Measurements from ENCODE around the gene MYCBPAP. TPM values are rescaled to one million over a fixed set of nuclear protein-coding genes. Genes with fewer than 3 reads are reported as not detected.

The MYCBPAP gene
- total and polyA plus RNA-seq, 2 donors from 2014 or later, result 0.72 to 2.9 TPM

GRCh38 chr17:50572541-50572940 lies 64.3 kb downstream of the MYCBPAP start:
- no peak overlapping the region for H3K27ac ChIP-seq (ENCODE audit: low read depth in 2 of 2, low read length in 2 of 2)
- TF ChIP-seq CTCF (IDR thresholded peaks at IDR 0.05; ENCODE audit: borderline replicate concordance, extremely low read depth, insufficient read depth), result no peak
- DNase-seq (no peak), FAIRE-seq (no peak)
- no peak overlapping the region for H3K4me3 ChIP-seq (ENCODE audit: low read length in 3 of 3)
- no peak overlapping the region for H3K9ac ChIP-seq (ENCODE audit: low read length in 3 of 3)
- H3K36me3 ChIP-seq (ENCODE audit: control insufficient read depth in 2 of 3, insufficient read depth in 3 of 3, low read length in 3 of 3), result peaks cover 0 to 2% (median 0%) of the 10 kb centered on the region in 3 donors
- intact Hi-C loops (cut with DNase I), result no loop called here
- no peaks in the 10 kb centered on the region for H3K4me1 ChIP-seq (ENCODE audit: control insufficient read depth in 2 of 3, insufficient read depth in 2 of 3, low read depth in 1 of 3, low read length in 3 of 3)
- H3K27me3 ChIP-seq (ENCODE audit: control insufficient read depth, insufficient read depth, low read length), result no peaks in the 10 kb centered on the region
- no peaks in the 10 kb centered on the region for H3K9me3 ChIP-seq (ENCODE audit: control insufficient read depth in 2 of 3, insufficient read depth in 1 of 3, low read length in 3 of 3)

- H3K4me3 ChIP-seq (ENCODE audit: low read length in 3 of 3), result no peak overlapping the region
- H3K9me3 ChIP-seq (ENCODE audit: control insufficient read depth in 2 of 3, insufficient read depth in 1 of 3, low read length in 3 of 3), result no peaks in the 10 kb centered on the region
- no peak for TF ChIP-seq CTCF (IDR thresholded peaks at IDR 0.05; ENCODE audit: borderline replicate concordance, extremely low read depth, insufficient read depth)
- H3K36me3 ChIP-seq (ENCODE audit: control insufficient read depth in 2 of 3, insufficient read depth in 3 of 3, low read length in 3 of 3), result peaks cover 0 to 2% (median 0%) of the 10 kb centered on the region in 3 donors
- no peaks in the 10 kb centered on the region for H3K27me3 ChIP-seq (ENCODE audit: control insufficient read depth, insufficient read depth, low read length)
- no peak for FAIRE-seq
- intact Hi-C loops (cut with DNase I), result no loop called here
- no peaks in the 10 kb centered on the region for H3K4me1 ChIP-seq (ENCODE audit: control insufficient read depth in 2 of 3, insufficient read depth in 2 of 3, low read depth in 1 of 3, low read length in 3 of 3)
- no peak overlapping the region for H3K9ac ChIP-seq (ENCODE audit: low read length in 3 of 3)
- H3K27ac ChIP-seq (ENCODE audit: low read depth in 2 of 2, low read length in 2 of 2), result no peak overlapping the region
- no peak for DNase-seq
These were observed 65.8 kb downstream of the MYCBPAP start for GRCh38 chr17:50573866-50574611.

- no peak for TF ChIP-seq CTCF (IDR thresholded peaks at IDR 0.05; ENCODE audit: borderline replicate concordance, extremely low read depth, insufficient read depth)
- intact Hi-C loops (cut with DNase I), result no loop called here
- no peak overlapping the region for H3K27ac ChIP-seq (ENCODE audit: low read depth in 2 of 2, low read length in 2 of 2)
- H3K9me3 ChIP-seq (ENCODE audit: control insufficient read depth in 2 of 3, insufficient read depth in 1 of 3, low read length in 3 of 3), result no peaks in the 10 kb centered on the region
- FAIRE-seq (no peak), DNase-seq (no peak)
- H3K27me3 ChIP-seq (ENCODE audit: control insufficient read depth, insufficient read depth, low read length), result no peaks in the 10 kb centered on the region
- no peak overlapping the region for H3K4me3 ChIP-seq (ENCODE audit: low read length in 3 of 3)
- H3K4me1 ChIP-seq (ENCODE audit: control insufficient read depth in 2 of 3, insufficient read depth in 2 of 3, low read depth in 1 of 3, low read length in 3 of 3), result no peaks in the 10 kb centered on the region
- no peak overlapping the region for H3K9ac ChIP-seq (ENCODE audit: low read length in 3 of 3)
- H3K36me3 ChIP-seq (ENCODE audit: control insufficient read depth in 2 of 3, insufficient read depth in 3 of 3, low read length in 3 of 3), result peaks cover 0 to 2% (median 0%) of the 10 kb centered on the region in 3 donors
These were observed 67.5 kb downstream of the MYCBPAP start for GRCh38 chr17:50575581-50576210.

Data from kidney (tissue), 14 donors.